H1 (cell line): Measurements from ENCODE around the gene CACNA2D1. TPM values are rescaled to one million over a fixed set of nuclear protein-coding genes. Genes with fewer than 3 reads are reported as not detected.

Experiments
- CTCF ChIA-PET: fragments of 300-600 bp; sonication (Branson Sonifier 250); formaldehyde crosslinking; loops from one replicate; lab custom pipeline; 2021; ENCODE audit not compliant: partially characterized antibody; lab: Charles Lee
- POLR2A ChIA-PET: fragments of 300-600 bp; sonication (Branson Sonifier 250); formaldehyde crosslinking; loops from one replicate; lab custom pipeline; 2021; ENCODE audit warnings: inconsistent platforms; ENCODE audit not compliant: partially characterized antibody; lab: Charles Lee
- DNase-seq, 2 experiments: peaks; one replicate each; pipeline versions ENCODE4 v3.0.0 to v3.0.0-alpha.2; 2010 to 2022; ENCODE audit warnings: low spot score in 2 of 2, low read depth in 1 of 2, mixed read lengths in 1 of 2
- FAIRE-seq: peaks from 2 replicates; lab custom pipeline; 2011; peaks lifted over from hg19 to GRCh38; lab: Jason Lieb, UNC
- H2AFZ ChIP-seq: 2 replicates; pipeline ENCODE4 v1.8.1; 2012; ENCODE audit warnings: low read length, inconsistent platforms
- H2AK5ac ChIP-seq: 2 replicates; pipeline ENCODE4 v1.6.1; 2013; ENCODE audit warnings: low read depth, low read length
- H2BK120ac ChIP-seq: replicated peaks from 2 replicates; pipeline ENCODE3; 2013; ENCODE audit warnings: low read depth, low read length, inconsistent platforms
- H2BK12ac ChIP-seq: 2 replicates; pipeline ENCODE4 v1.6.1; 2013; ENCODE audit warnings: low read depth, low read length
- H2BK15ac ChIP-seq: 2 replicates; pipeline ENCODE4 v1.6.1; 2013; ENCODE audit warnings: low read length
- H2BK20ac ChIP-seq: 2 replicates; pipeline ENCODE4 v1.6.1; 2013; ENCODE audit warnings: low read length
- H2BK5ac ChIP-seq: 2 replicates; pipeline ENCODE4 v1.6.1; 2013; ENCODE audit warnings: low read depth, low read length
- H3K14ac ChIP-seq: 2 replicates; pipeline ENCODE4 v1.6.1; 2013; ENCODE audit warnings: inconsistent platforms; ENCODE audit not compliant: insufficient read length
- H3K18ac ChIP-seq: 2 replicates; pipeline ENCODE4 v1.6.1; 2013; ENCODE audit warnings: low read length; ENCODE audit errors: extremely low read depth
- H3K23ac ChIP-seq: 2 replicates; pipeline ENCODE4 v1.6.1; 2013; ENCODE audit warnings: inconsistent platforms; ENCODE audit not compliant: insufficient read length
- H3K23me2 ChIP-seq: 2 replicates; pipeline ENCODE4 v1.6.1; 2013; ENCODE audit warnings: low read depth, low read length
- H3K27ac ChIP-seq: 2 replicates; pipeline ENCODE4 v1.6.1; 2011; ENCODE audit warnings: low read depth, low read length, inconsistent platforms
- H3K27me3 ChIP-seq, 4 experiments: replicated peaks in 1 of 4; 1 replicate in 1 of 4; 2 replicates in 3 of 4; pipeline versions ENCODE4 v1.6.1 to v1.8.1; 2011 to 2013; ENCODE audit warnings: low read length in 3 of 4, mild to moderate bottlenecking in 3 of 4, inconsistent platforms in 2 of 4, mixed read lengths in 2 of 4, moderate library complexity in 1 of 4; ENCODE audit not compliant: control insufficient read depth in 3 of 4, insufficient read depth in 3 of 4; ENCODE audit errors: extremely low read depth in 1 of 4
- H3K36me3 ChIP-seq, 4 experiments: 2 replicates each; pipeline versions ENCODE4 v1.6.1 to v1.8.1; 2011 to 2013; ENCODE audit warnings: mild to moderate bottlenecking in 4 of 4, low read length in 3 of 4, moderate library complexity in 2 of 4, control low read depth in 1 of 4, inconsistent platforms in 1 of 4; ENCODE audit not compliant: insufficient read depth in 4 of 4, control insufficient read depth in 2 of 4
- H3K4ac ChIP-seq: replicated peaks from 2 replicates; pipeline ENCODE3; 2013; ENCODE audit warnings: low read length, low read depth, mixed read lengths, inconsistent platforms; ENCODE audit not compliant: insufficient read length
- H3K4me1 ChIP-seq, 4 experiments: replicated peaks in 1 of 4; 1 replicate in 1 of 4; 2 replicates in 3 of 4; pipeline versions ENCODE4 v1.6.1 to v1.8.1; 2011 to 2013; ENCODE audit warnings: low read length in 3 of 4, inconsistent platforms in 2 of 4, mixed read lengths in 1 of 4; ENCODE audit not compliant: insufficient read depth in 4 of 4, control insufficient read depth in 3 of 4
- H3K4me2 ChIP-seq, 2 experiments: 2 replicates each; pipeline versions ENCODE4 v1.6.1 to v1.8.1; 2011 to 2013; ENCODE audit warnings: low read depth in 2 of 2, low read length in 2 of 2, control low read depth in 1 of 2, inconsistent platforms in 1 of 2, mild to moderate bottlenecking in 1 of 2; ENCODE audit not compliant: insufficient read depth in 1 of 2
- H3K4me3 ChIP-seq, 4 experiments: fragments of 200-600, 300-600 bp in 1 of 4; sonication (generic), shearing (Covaris generic), sonication (Bioruptor Twin) in 1 of 4; 2 replicates each; pipeline versions ENCODE4 v1.5.1 to v1.8.1; 2011 to 2016; ENCODE audit warnings: low read length in 4 of 4, low read depth in 3 of 4, control low read depth in 2 of 4, inconsistent platforms in 2 of 4, mild to moderate bottlenecking in 2 of 4, mixed read lengths in 1 of 4, moderate library complexity in 1 of 4; ENCODE audit not compliant: insufficient read depth in 2 of 4; ENCODE audit errors: extremely low read depth in 1 of 4
- H3K56ac ChIP-seq: replicated peaks from 2 replicates; pipeline ENCODE3; 2013; ENCODE audit warnings: low read depth, mild to moderate bottlenecking, mixed read lengths, low read length, inconsistent platforms; ENCODE audit not compliant: insufficient read length
- H3K79me1 ChIP-seq: 2 replicates; pipeline ENCODE4 v1.6.1; 2013; ENCODE audit warnings: low read depth, low read length, control low read depth
- H3K79me2 ChIP-seq, 2 experiments: 2 replicates each; pipeline versions ENCODE4 v1.6.1 to v1.8.1; 2012 to 2013; ENCODE audit warnings: low read length in 2 of 2, mild to moderate bottlenecking in 2 of 2, inconsistent platforms in 1 of 2; ENCODE audit not compliant: insufficient read depth in 2 of 2, control insufficient read depth in 1 of 2
- H3K9ac ChIP-seq, 4 experiments: replicated peaks in 1 of 4; 1 replicate in 1 of 4; 2 replicates in 3 of 4; pipeline versions ENCODE4 v1.6.1 to v1.8.1; 2011 to 2013; ENCODE audit warnings: low read depth in 3 of 4, low read length in 3 of 4, control low read depth in 2 of 4, mild to moderate bottlenecking in 2 of 4, moderate library complexity in 2 of 4, inconsistent platforms in 1 of 4; ENCODE audit errors: extremely low read depth in 1 of 4
- H3K9me3 ChIP-seq, 2 experiments: 2 replicates each; pipeline versions ENCODE4 v1.6.1 to v1.8.1; 2012 to 2013; ENCODE audit warnings: mild to moderate bottlenecking in 2 of 2, moderate library complexity in 2 of 2, control low read depth in 1 of 2, inconsistent platforms in 1 of 2, low read depth in 1 of 2, low read length in 1 of 2, mixed read lengths in 1 of 2; ENCODE audit not compliant: insufficient read depth in 2 of 2
- H4K20me1 ChIP-seq, 2 experiments: replicated peaks in 1 of 2; 2 replicates each; pipeline versions ENCODE3 to v1.8.1; 2011 to 2013; ENCODE audit warnings: inconsistent platforms in 2 of 2, low read length in 2 of 2, mild to moderate bottlenecking in 1 of 2; ENCODE audit not compliant: insufficient read depth in 2 of 2, control insufficient read depth in 1 of 2
- H4K5ac ChIP-seq: 2 replicates; pipeline ENCODE4 v1.6.1; 2013; ENCODE audit warnings: low read length, low read depth, mixed read lengths, inconsistent platforms; ENCODE audit not compliant: insufficient read length
- H4K8ac ChIP-seq: 2 replicates; pipeline ENCODE4 v1.8.0; 2013; ENCODE audit warnings: mild to moderate bottlenecking, moderate library complexity, low read length, inconsistent platforms; ENCODE audit not compliant: insufficient read depth; ENCODE audit errors: extremely low read depth
- H4K91ac ChIP-seq: replicated peaks from 2 replicates; pipeline ENCODE3; 2013; ENCODE audit warnings: low read length, mixed read lengths, inconsistent platforms; ENCODE audit not compliant: insufficient read length
- NANOG ChIP-seq: IDR thresholded peaks from 2 replicates; pipeline ENCODE4 v1.6.1; 2011; ENCODE audit warnings: low read length, low read depth, mild to moderate bottlenecking, inconsistent platforms; ENCODE audit not compliant: insufficient read depth, poor library complexity, severe bottlenecking
- PHF8 ChIP-seq: fragments of 200-600 bp; sonication (generic); conservative IDR thresholded peaks from 2 replicates; pipeline ENCODE4 v1.7.1; 2012; ENCODE audit warnings: low read depth, mild to moderate bottlenecking, inconsistent platforms, low read length, moderate library complexity
- POLR2AphosphoS5 ChIP-seq: IDR thresholded peaks from 2 replicates; pipeline ENCODE4 v1.6.1; 2011; ENCODE audit warnings: low read depth, low read length
- RAD21 ChIP-seq, 2 experiments: IDR thresholded peaks in 1 of 2; conservative IDR thresholded peaks in 1 of 2; 2 replicates each; pipeline ENCODE4 v1.6.1; 2011; ENCODE audit warnings: low read depth in 2 of 2, low read length in 2 of 2, improper control_type of control experiment in 1 of 2, inconsistent platforms in 1 of 2, mild to moderate bottlenecking in 1 of 2, moderate library complexity in 1 of 2
- RXRA ChIP-seq: IDR thresholded peaks from 2 replicates; pipeline ENCODE4 v1.6.1; 2011; ENCODE audit warnings: low read depth, mild to moderate bottlenecking, low read length, moderate library complexity; ENCODE audit not compliant: insufficient read depth
- ZNF274 ChIP-seq: IDR thresholded peaks from 2 replicates; pipeline ENCODE4 v1.7.0; 2012; ENCODE audit warnings: low read length, borderline replicate concordance; ENCODE audit errors: extremely low read depth
- polyA plus RNA-seq, 7 experiments: library from polyadenylated mRNA; depleted of rRNA in 3 of 7; stranded (reverse) in 5 of 7; unstranded in 2 of 7; fragments of >200 nt in 5 of 7; fragments of 200-250 nt in 2 of 7; gene quantifications; 1 replicate in 5 of 7; 2 replicates in 1 of 7; 4 replicates in 1 of 7; pipeline versions ENCODE4 v1.2.1 to v1.2.3, GENCODE V29; 2011 to 2013; ENCODE audit warnings: missing spikeins in 2 of 7, mixed read lengths in 2 of 7
- total RNA-seq: library from RNA; stranded (reverse); fragmentation: NEBNext Ultra II Directional; extraction: Animal tissue kit (Norgen Biotek cat#: 25700); gene quantifications from 2 replicates; pipeline ENCODE4 v1.2.1, GENCODE V29; 2021
- TF ChIP-seq, protein P1 (sequence below), 3 experiments: IDR thresholded peaks; 1 replicate in 2 of 3; 2 replicates in 1 of 3; pipeline versions ENCODE4 v1.5.1 to v1.6.1; 2011; ENCODE audit warnings: low read length in 3 of 3, mild to moderate bottlenecking in 3 of 3, inconsistent platforms in 2 of 3, low read depth in 1 of 3, moderate library complexity in 1 of 3; ENCODE audit not compliant: insufficient read depth in 1 of 3; ENCODE audit errors: control extremely low read depth in 1 of 3
- TF ChIP-seq, protein P2 (sequence below): IDR thresholded peaks from 2 replicates; pipeline ENCODE4 v1.6.1; 2012; ENCODE audit warnings: inconsistent platforms

The CACNA2D1 gene
- total and polyA plus RNA-seq, 2 of the 8 experiments (the other 6 are each of a cell fraction or from before 2014, with no cell fraction given): 4.3 to 27.3 TPM

DNA sequence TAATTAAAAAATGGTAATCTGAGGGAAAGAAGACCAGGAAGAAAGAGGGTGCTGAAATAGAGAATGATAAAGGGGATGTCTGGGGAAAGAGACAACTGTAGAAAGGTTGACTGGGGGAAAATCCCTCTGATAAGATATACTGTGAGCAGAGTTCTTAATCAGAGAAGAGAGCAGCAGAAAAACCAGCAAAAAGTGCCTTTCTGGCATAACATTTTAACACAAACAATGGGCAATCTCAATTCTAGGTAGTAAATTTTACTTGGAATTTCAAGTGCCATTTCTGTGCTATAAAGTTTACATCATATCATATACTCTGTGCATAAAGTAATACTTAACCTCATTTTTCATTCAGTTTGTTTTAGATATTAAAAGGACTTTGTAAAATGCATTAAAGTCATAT is 421.9 kb downstream of the CACNA2D1 start:
- Histone ChIP-seq H2BK5ac (no peak overlapping the region), H3K79me1 (no peaks in the 10 kb centered on the region), H4K5ac (no peak overlapping the region), H2BK120ac (no peak overlapping the region), H3K4me1 (no peaks in the 10 kb centered on the region), H2BK15ac (no peak overlapping the region), H3K23me2 (no peaks in the 10 kb centered on the region), H2AK5ac (no peak overlapping the region), H2BK20ac (no peak overlapping the region), H2BK12ac (no peak overlapping the region), H3K4ac (no peak overlapping the region), H3K27me3 (no peaks in the 10 kb centered on the region), H4K91ac (no peak overlapping the region), H3K56ac (no peak overlapping the region), H3K4me2 (no peak overlapping the region), H2AFZ (no peak overlapping the region), H3K14ac (no peak overlapping the region), H3K9ac (no peak overlapping the region), H3K79me2 (no peaks in the 10 kb centered on the region), H3K23ac (no peak overlapping the region), H3K9me3 (no peaks in the 10 kb centered on the region), H3K27ac (no peak overlapping the region), H3K4me3 (no peak overlapping the region), H4K8ac (no peak overlapping the region), H3K18ac (no peak overlapping the region), H3K36me3 (no peaks in the 10 kb centered on the region), H4K20me1 (no peaks in the 10 kb centered on the region)
- DNase-seq (no peak), FAIRE-seq (no peak)
- ChIA-PET POLR2A (no interaction called here), CTCF (interaction anchor here (0.6 kb wide), 1 partner anchor 14 kb away, joined by 3 read pairs; no protein-coding TSS in a partner anchor)
- no peak for TF ChIP-seq ZNF274
- no peak for TF ChIP-seq POLR2AphosphoS5
- no peak for TF ChIP-seq NANOG
- TF ChIP-seq, protein P1, sequence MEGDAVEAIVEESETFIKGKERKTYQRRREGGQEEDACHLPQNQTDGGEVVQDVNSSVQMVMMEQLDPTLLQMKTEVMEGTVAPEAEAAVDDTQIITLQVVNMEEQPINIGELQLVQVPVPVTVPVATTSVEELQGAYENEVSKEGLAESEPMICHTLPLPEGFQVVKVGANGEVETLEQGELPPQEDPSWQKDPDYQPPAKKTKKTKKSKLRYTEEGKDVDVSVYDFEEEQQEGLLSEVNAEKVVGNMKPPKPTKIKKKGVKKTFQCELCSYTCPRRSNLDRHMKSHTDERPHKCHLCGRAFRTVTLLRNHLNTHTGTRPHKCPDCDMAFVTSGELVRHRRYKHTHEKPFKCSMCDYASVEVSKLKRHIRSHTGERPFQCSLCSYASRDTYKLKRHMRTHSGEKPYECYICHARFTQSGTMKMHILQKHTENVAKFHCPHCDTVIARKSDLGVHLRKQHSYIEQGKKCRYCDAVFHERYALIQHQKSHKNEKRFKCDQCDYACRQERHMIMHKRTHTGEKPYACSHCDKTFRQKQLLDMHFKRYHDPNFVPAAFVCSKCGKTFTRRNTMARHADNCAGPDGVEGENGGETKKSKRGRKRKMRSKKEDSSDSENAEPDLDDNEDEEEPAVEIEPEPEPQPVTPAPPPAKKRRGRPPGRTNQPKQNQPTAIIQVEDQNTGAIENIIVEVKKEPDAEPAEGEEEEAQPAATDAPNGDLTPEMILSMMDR (IDR thresholded peaks at IDR 0.05; ENCODE audit: control extremely low read depth in 1 of 3, insufficient read depth in 1 of 3, low read depth in 1 of 3, low read length in 3 of 3): no peak
- no peak for TF ChIP-seq RXRA
- TF ChIP-seq, protein P2, sequence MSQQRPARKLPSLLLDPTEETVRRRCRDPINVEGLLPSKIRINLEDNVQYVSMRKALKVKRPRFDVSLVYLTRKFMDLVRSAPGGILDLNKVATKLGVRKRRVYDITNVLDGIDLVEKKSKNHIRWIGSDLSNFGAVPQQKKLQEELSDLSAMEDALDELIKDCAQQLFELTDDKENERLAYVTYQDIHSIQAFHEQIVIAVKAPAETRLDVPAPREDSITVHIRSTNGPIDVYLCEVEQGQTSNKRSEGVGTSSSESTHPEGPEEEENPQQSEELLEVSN: no peak
- no peak for TF ChIP-seq PHF8
- TF ChIP-seq RAD21 (IDR thresholded peaks at IDR 0.05 in 1 of 2, conservative IDR thresholded peaks at IDR 0.05 in 1 of 2; ENCODE audit: low read depth in 2 of 2, low read length in 2 of 2): no peak
